Activated CD4-positive, alpha-beta T cell treated with anti-CD3 and anti-CD28 coated beads, Interleukin-2, amount 10 ng/mL, durations not matched to agents 24 days and 14 days (primary cell): ENCODE data around the gene GPBP1. TPM values are rescaled to one million over a fixed set of nuclear protein-coding genes. Genes with fewer than 3 reads are reported as not detected.
"Not testable (repeated sequence)": the region's sequence is repeated elsewhere in the genome, so short reads cannot be mapped to it uniquely, and the experiment has no call there.

ENCODE experiments used
- DNase-seq: peaks from one replicate; pipeline ENCODE4 v3.0.0; 2022
- H3K27ac Mint-ChIP-seq: one replicate; pipeline ENCODE4 v1.8.0; 2022; ENCODE audit warnings: mild to moderate bottlenecking, mixed read lengths
- H3K27me3 Mint-ChIP-seq: one replicate; pipeline ENCODE4 v1.8.0; 2022; ENCODE audit warnings: mixed read lengths
- H3K36me3 Mint-ChIP-seq: one replicate; pipeline ENCODE4 v1.8.0; 2022; ENCODE audit warnings: low read depth, mild to moderate bottlenecking, mixed read lengths
- H3K4me1 Mint-ChIP-seq: one replicate; pipeline ENCODE4 v1.8.0; 2021; ENCODE audit warnings: mixed read lengths
- H3K4me3 Mint-ChIP-seq: one replicate; pipeline ENCODE4 v1.8.0; 2022; ENCODE audit warnings: mild to moderate bottlenecking, moderate library complexity, mixed read lengths
- H3K9me3 Mint-ChIP-seq: one replicate; pipeline ENCODE4 v1.8.0; 2021; ENCODE audit warnings: mixed read lengths
- intact Hi-C: fragments of 100-400 bp; cut with micrococcal nuclease; formaldehyde crosslinking; loops from one replicate; pipeline ENCODE4 v1.15.1; 2023
- total RNA-seq: library from RNA; stranded (reverse); gene quantifications from 2 replicates; pipeline ENCODE4 v1.2.3, GENCODE V29; 2022

The GPBP1 gene
- 85.2 and 86.7 TPM in 2 replicates for total RNA-seq

- H3K4me3 Mint-ChIP-seq, result peak within 1 kb of the TSS; percentile 97
- peaks cover 2% of the 10 kb centered on the region for H3K27me3 Mint-ChIP-seq
- peak; percentile 99 for DNase-seq
- H3K9me3 Mint-ChIP-seq, result no peaks in the 10 kb centered on the region
- peaks cover 33% of the 10 kb centered on the region for H3K36me3 Mint-ChIP-seq
- H3K4me1 Mint-ChIP-seq, result peaks cover 31% of the 10 kb centered on the region
- H3K27ac Mint-ChIP-seq, result peak within 1 kb of the TSS; percentile 99
- intact Hi-C loops, result loop anchor here (1.0 to 10.0 kb wide), 9 partner anchors 19 to 1461 kb away; partner anchors contain the start of genes IL6ST, MIER3, SETD9 and SLC38A9
These were observed at the start of gene GPBP1 for GRCh38 chr5:57173319-57174127. Gene GPBP1, plus strand, starts transcription at chr5:57174059. Its CDS starts 40,072 bp downstream, at chr5:57214131.

DNA sequence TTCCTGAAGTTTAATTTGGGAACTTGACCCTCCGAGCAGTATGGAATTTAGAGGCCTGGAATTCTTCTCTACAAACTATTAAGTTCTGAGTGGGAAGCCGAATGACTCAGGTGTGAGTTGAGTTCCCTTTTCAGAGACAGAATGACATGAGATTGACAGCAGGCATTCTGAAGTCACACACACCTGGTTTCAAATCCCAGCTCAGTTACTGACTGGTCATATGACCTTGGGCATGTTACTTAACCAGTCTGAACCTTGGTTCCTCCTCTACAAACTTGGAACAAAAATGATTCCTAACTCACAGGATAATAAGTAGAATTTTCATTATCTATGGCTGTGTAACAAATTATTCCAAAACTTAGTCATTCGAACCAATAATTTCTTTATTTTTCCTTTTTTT is 45.5 kb upstream of the GPBP1 start:
- no peak for DNase-seq
- peaks cover 3% of the 10 kb centered on the region for H3K9me3 Mint-ChIP-seq
- no peaks in the 10 kb centered on the region for H3K4me1 Mint-ChIP-seq
- no peak overlapping the region for H3K27ac Mint-ChIP-seq
- H3K27me3 Mint-ChIP-seq, result peaks cover 5% of the 10 kb centered on the region
- H3K4me3 Mint-ChIP-seq, result no peak overlapping the region
- H3K36me3 Mint-ChIP-seq, result no peaks in the 10 kb centered on the region
- intact Hi-C loops, result no loop called here

DNA sequence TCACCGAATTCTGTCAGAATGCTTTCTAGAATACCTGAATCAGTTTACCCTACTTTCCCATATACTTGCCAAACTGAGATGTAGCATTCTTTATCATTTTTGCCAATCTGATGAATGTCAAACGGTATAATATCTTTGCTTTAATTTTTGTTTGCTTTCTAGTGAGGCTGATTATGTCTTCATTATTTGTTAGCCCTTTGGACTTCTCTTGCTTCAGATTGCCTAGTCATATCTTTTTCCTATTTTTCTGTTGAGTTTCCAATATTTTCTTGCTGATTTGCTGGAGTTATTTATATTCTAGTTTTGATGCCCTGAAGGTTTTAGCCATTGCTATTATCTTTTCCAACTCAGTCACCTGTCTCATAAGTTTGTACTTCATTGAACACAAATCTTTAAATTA is 40.3 kb upstream of the GPBP1 start:
- no peak for DNase-seq
- no peaks in the 10 kb centered on the region for H3K4me1 Mint-ChIP-seq
- H3K4me3 Mint-ChIP-seq, result no peak overlapping the region
- no peak overlapping the region for H3K27ac Mint-ChIP-seq
- peaks cover 11% of the 10 kb centered on the region for H3K27me3 Mint-ChIP-seq
- no peaks in the 10 kb centered on the region for H3K9me3 Mint-ChIP-seq
- intact Hi-C loops, result no loop called here
- no peaks in the 10 kb centered on the region for H3K36me3 Mint-ChIP-seq

- no peak overlapping the region for H3K27ac Mint-ChIP-seq
- no peak for DNase-seq
- intact Hi-C loops, result no loop called here
- no peak overlapping the region for H3K4me3 Mint-ChIP-seq
- H3K9me3 Mint-ChIP-seq, result no peaks in the 10 kb centered on the region
- no peaks in the 10 kb centered on the region for H3K36me3 Mint-ChIP-seq
- H3K4me1 Mint-ChIP-seq, result no peaks in the 10 kb centered on the region
- peaks cover 27% of the 10 kb centered on the region for H3K27me3 Mint-ChIP-seq
These were observed 36.5 kb upstream of the GPBP1 start for GRCh38 chr5:57137401-57137800.

DNA sequence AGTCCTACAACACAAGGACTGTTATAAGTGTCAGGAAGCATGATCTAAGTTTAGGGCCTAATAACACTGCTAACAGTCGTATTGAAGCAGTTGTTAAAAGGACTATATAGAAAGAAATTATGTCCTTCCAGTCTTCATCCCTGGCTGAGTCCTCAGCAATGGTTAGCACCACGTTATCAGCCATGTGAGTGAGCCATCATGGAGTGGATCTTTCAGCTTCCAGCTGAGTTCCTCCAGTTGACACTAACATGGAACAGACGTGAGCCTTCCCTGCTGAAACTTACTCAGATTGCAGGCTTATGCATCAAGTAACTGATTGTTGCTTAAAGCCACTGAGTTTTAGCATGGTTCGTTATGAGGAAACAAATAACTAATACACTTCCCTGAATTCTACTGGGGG is 21.5 kb upstream of the GPBP1 start:
- DNase-seq, result no peak
- Mint-ChIP-seq H3K9me3 (no peaks in the 10 kb centered on the region), H3K27me3 (peaks cover 1% of the 10 kb centered on the region)

GRCh38 chr5:57155033-57155432 is 18.8 kb upstream of the GPBP1 start:
- H3K27ac Mint-ChIP-seq, result no peak overlapping the region
- peaks cover 1% of the 10 kb centered on the region for H3K27me3 Mint-ChIP-seq
- H3K36me3 Mint-ChIP-seq, result peaks cover 3% of the 10 kb centered on the region
- no peak overlapping the region for H3K4me3 Mint-ChIP-seq
- intact Hi-C loops, result no loop called here
- no peak for DNase-seq
- H3K4me1 Mint-ChIP-seq, result no peaks in the 10 kb centered on the region
- no peaks in the 10 kb centered on the region for H3K9me3 Mint-ChIP-seq

More for the DNA sequence above, 21.5 kb upstream of the GPBP1 start:
- Mint-ChIP-seq H3K36me3 (peaks cover 3% of the 10 kb centered on the region), H3K4me3 (no peak overlapping the region), H3K27ac (no peak overlapping the region), H3K4me1 (no peaks in the 10 kb centered on the region)
- intact Hi-C loops, result no loop called here

GRCh38 chr5:57157131-57157530 is 16.7 kb upstream of the GPBP1 start:
- peaks cover 3% of the 10 kb centered on the region for H3K36me3 Mint-ChIP-seq
- DNase-seq, result no peak
- H3K27me3 Mint-ChIP-seq, result peaks cover 1% of the 10 kb centered on the region
- no peaks in the 10 kb centered on the region for H3K9me3 Mint-ChIP-seq
- no peaks in the 10 kb centered on the region for H3K4me1 Mint-ChIP-seq
- intact Hi-C loops, result no loop called here
- H3K4me3 Mint-ChIP-seq, result no peak overlapping the region
- H3K27ac Mint-ChIP-seq, result no peak overlapping the region

- Mint-ChIP-seq H3K27ac (no peak overlapping the region), H3K27me3 (peaks cover 1% of the 10 kb centered on the region), H3K9me3 (no peaks in the 10 kb centered on the region), H3K4me3 (no peak overlapping the region), H3K4me1 (no peaks in the 10 kb centered on the region), H3K36me3 (peaks cover 3% of the 10 kb centered on the region)
- intact Hi-C loops, result no loop called here
- DNase-seq, result no peak
These were observed 16.2 kb upstream of the GPBP1 start for GRCh38 chr5:57157666-57158065.

DNA sequence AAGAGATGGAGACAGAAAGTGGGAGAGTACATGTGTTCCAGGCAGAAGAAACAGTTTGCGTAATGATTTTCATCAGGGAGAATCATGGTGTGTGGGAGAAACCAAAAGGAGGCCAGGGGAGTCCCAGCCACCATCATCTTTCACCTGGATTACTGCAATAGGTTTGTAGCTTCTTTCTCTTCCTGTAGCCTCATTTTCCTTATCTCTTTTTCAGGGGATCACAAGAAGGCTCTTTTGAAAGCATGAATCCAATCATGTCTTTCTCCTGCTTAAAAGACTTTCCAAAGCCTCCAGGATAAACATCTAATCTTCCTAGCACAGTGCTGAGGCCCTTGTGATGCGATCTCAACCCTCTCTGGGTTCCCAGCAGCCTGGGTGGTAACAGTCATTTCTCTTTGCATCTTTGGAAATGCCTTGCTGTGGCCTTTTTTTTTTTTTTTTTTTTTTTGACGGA is 10.3 kb upstream of the GPBP1 start:
- peaks cover 11% of the 10 kb centered on the region for H3K4me1 Mint-ChIP-seq
- H3K27ac Mint-ChIP-seq, result no peak overlapping the region
- DNase-seq, result no peak
- peaks cover 2% of the 10 kb centered on the region for H3K9me3 Mint-ChIP-seq
- H3K4me3 Mint-ChIP-seq, result no peak overlapping the region
- intact Hi-C loops, result no loop called here
- H3K36me3 Mint-ChIP-seq, result no peaks in the 10 kb centered on the region
- peaks cover 2% of the 10 kb centered on the region for H3K27me3 Mint-ChIP-seq

GRCh38 chr5:57164124-57164523 is 9.7 kb upstream of the GPBP1 start:
- intact Hi-C loops, result no loop called here
- Mint-ChIP-seq H3K27ac (no peak overlapping the region), H3K4me1 (peaks cover 11% of the 10 kb centered on the region), H3K27me3 (peaks cover 2% of the 10 kb centered on the region), H3K4me3 (no peak overlapping the region), H3K9me3 (peaks cover 2% of the 10 kb centered on the region), H3K36me3 (no peaks in the 10 kb centered on the region)
- no peak for DNase-seq

DNA sequence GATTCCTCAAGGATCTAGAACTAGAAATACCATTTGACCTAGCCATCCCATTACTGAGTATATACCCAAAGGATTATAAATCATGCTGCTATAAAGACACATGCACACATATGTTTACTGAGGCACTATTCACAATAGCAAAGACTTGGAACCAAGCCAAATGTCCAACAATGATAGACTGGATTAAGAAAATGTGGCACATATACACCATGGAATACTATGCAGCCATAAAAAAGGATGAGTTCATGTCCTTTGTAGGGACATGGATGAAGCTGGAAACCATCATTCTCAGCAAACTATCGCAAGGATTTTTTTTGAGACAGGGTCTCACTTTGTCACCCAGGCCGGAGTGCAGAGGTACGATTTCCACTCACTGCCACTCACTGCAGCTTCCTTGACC is 8.7 kb upstream of the GPBP1 start:
- H3K4me3 Mint-ChIP-seq, DNase-seq, H3K9me3 Mint-ChIP-seq, H3K27ac Mint-ChIP-seq, intact Hi-C loops, H3K36me3 Mint-ChIP-seq, H3K27me3 Mint-ChIP-seq: not testable (repeated sequence)
- peaks cover 11% of the 10 kb centered on the region for H3K4me1 Mint-ChIP-seq

DNA sequence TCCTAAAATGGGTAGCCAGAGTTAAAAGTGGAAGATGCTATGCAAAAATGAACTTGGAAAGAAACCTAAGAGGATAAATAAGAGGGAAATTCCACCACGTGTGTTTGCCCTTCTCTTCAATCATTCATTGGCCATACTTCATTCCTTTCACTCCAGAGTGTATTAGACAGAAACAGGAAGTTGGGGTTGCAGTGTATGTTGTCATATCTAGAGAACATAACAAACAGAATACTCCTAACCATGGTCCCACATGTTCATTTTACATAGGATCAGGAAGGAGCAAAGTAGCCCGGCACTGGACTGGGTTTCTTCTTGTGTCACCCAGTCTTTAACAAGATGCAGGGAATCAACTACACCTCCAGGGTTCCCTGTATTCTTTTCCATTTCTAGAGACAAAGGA is 7.6 kb upstream of the GPBP1 start:
- H3K4me3 Mint-ChIP-seq, result no peak overlapping the region
- DNase-seq, result no peak
- no peaks in the 10 kb centered on the region for H3K36me3 Mint-ChIP-seq
- H3K4me1 Mint-ChIP-seq, result peaks cover 11% of the 10 kb centered on the region
- no peak overlapping the region for H3K27ac Mint-ChIP-seq
- intact Hi-C loops, result no loop called here
- peaks cover 2% of the 10 kb centered on the region for H3K27me3 Mint-ChIP-seq
- peaks cover 2% of the 10 kb centered on the region for H3K9me3 Mint-ChIP-seq

DNA sequence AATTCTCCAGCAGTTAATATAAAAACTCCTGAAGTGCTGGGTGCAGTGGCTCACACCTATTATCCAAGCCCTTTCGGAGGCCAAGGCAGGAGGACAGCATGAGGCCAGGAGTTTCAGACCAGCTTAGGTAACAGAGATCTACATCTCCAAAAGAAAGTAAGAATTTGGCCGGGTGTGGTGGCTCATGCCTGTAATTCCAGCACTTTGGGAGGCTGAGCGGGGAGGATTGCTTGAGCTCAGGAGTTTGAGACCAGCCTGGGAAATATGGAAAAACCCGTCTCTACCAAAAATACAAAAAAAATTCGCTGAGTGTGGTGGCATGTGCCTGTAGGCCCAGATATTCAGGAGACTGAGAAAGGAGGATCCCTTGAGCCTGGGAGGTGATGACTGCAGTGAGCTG is 6.7 kb upstream of the GPBP1 start:
- Mint-ChIP-seq H3K9me3 (peaks cover 2% of the 10 kb centered on the region), H3K36me3 (peaks cover 3% of the 10 kb centered on the region), H3K27ac (no peak overlapping the region), H3K4me3 (no peak overlapping the region), H3K4me1 (peaks cover 15% of the 10 kb centered on the region), H3K27me3 (peaks cover 2% of the 10 kb centered on the region)
- no peak for DNase-seq
- intact Hi-C loops, result no loop called here

GRCh38 chr5:57170116-57170515 is 3.7 kb upstream of the GPBP1 start:
- not testable (repeated sequence) for H3K9me3 Mint-ChIP-seq, DNase-seq, H3K36me3 Mint-ChIP-seq, H3K27ac Mint-ChIP-seq, H3K4me3 Mint-ChIP-seq, H3K27me3 Mint-ChIP-seq
- intact Hi-C loops, result loop anchor here (10.0 kb wide), 1 partner anchor 1175 kb away; the partner anchor contains the start of gene IL6ST
- H3K4me1 Mint-ChIP-seq, result peaks cover 20% of the 10 kb centered on the region
